K562 (cell line): ENCODE data around the gene SRCAP. TPM values are rescaled to one million over a fixed set of nuclear protein-coding genes. Genes with fewer than 3 reads are reported as not detected.
A peak's percentile ranks its signal among the peaks of the same experiment; 100 is the strongest.

Experiments
- BRD4 ChIP-seq: fragments of 200-600 bp; sonication (generic); IDR thresholded peaks from 2 replicates; pipeline ENCODE4 v1.6.1; 2017; ENCODE audit warnings: inconsistent platforms
- CBFB ChIP-seq: sonication (generic); formaldehyde crosslinking; IDR thresholded peaks from 2 replicates; pipeline ENCODE4 v1.4.0; 2020; ENCODE audit warnings: mild to moderate bottlenecking, missing genetic modification reagents
- E2F5 ChIP-seq: sonication (generic); formaldehyde crosslinking; IDR thresholded peaks from 2 replicates; pipeline ENCODE4 v1.8.0; 2022; ENCODE audit warnings: mild to moderate bottlenecking, missing genetic modification reagents
- FOXM1 ChIP-seq, 2 experiments: fragments of 450-650 bp in 1 of 2; sonication (generic) in 1 of 2; formaldehyde crosslinking in 1 of 2; IDR thresholded peaks; 2 replicates each; pipeline versions ENCODE4 v1.6.1 to v1.9.0; 2017 to 2022; ENCODE audit warnings: low read depth in 2 of 2, mild to moderate bottlenecking in 2 of 2, missing genetic modification reagents in 1 of 2, moderate library complexity in 1 of 2
- HMGN3 ChIP-seq: IDR thresholded peaks from 2 replicates; pipeline ENCODE4 v1.6.1; 2011; ENCODE audit warnings: borderline replicate concordance, low read depth, mild to moderate bottlenecking, mixed read lengths, low read length; ENCODE audit not compliant: insufficient read length; ENCODE audit errors: extremely low read depth
- HNRNPL ChIP-seq: fragments of 200-400 bp; formaldehyde crosslinking; IDR thresholded peaks from 2 replicates; pipeline ENCODE4 v1.6.1; 2017; ENCODE audit warnings: low read depth, mild to moderate bottlenecking, low read length
- LARP7 ChIP-seq: fragments of 450-650 bp; IDR thresholded peaks from 2 replicates; pipeline ENCODE4 v1.6.1; 2016
- MTA3 ChIP-seq: fragments of 450-650 bp; formaldehyde crosslinking; IDR thresholded peaks from 2 replicates; pipeline ENCODE4 v1.6.1; 2017; ENCODE audit warnings: mild to moderate bottlenecking, borderline replicate concordance
- NEUROD1 ChIP-seq: fragments of 150-350 bp; IDR thresholded peaks from 2 replicates; pipeline ENCODE4 v1.6.1; 2014; ENCODE audit warnings: borderline replicate concordance, low read length, low read depth; ENCODE audit not compliant: partially characterized antibody
- NFIC ChIP-seq: fragments of 450-650 bp; IDR thresholded peaks from 2 replicates; pipeline ENCODE4 v1.6.1; 2017; ENCODE audit warnings: mild to moderate bottlenecking, inconsistent platforms
- POLR2G ChIP-seq: fragments of 200-400 bp; formaldehyde crosslinking; IDR thresholded peaks from 2 replicates; pipeline ENCODE4 v1.6.1; 2017; ENCODE audit warnings: low read depth, mild to moderate bottlenecking, antibody characterized with exemption, low read length, moderate library complexity
- SMARCC2 ChIP-seq: fragments of 450-650 bp; IDR thresholded peaks from 2 replicates; pipeline ENCODE4 v1.6.1; 2017; ENCODE audit warnings: antibody characterized with exemption, moderate library complexity, mild to moderate bottlenecking, low read depth
- STAT6 ChIP-seq: sonication (generic); formaldehyde crosslinking; IDR thresholded peaks from 2 replicates; pipeline ENCODE4 v1.8.1; 2023; ENCODE audit warnings: mild to moderate bottlenecking, missing genetic modification reagents
- ZNF133 ChIP-seq: fragments of 250-450 bp; sonication (Bioruptor Pico); IDR thresholded peaks from 2 replicates; pipeline ENCODE4 v1.4.0; 2020; ENCODE audit warnings: mild to moderate bottlenecking
- ZNF57 ChIP-seq: fragments of 450-650 bp; formaldehyde crosslinking; IDR thresholded peaks from 2 replicates; pipeline ENCODE4 v1.4.0; 2020; ENCODE audit warnings: mild to moderate bottlenecking, moderate library complexity
- ZNF589 ChIP-seq: fragments of 200-800 bp; sonication (Bioruptor generic); IDR thresholded peaks from 2 replicates; pipeline ENCODE4 v1.6.1; 2016; ENCODE audit warnings: low read depth, missing genetic modification characterization, missing compliant biosample characterization
- ZNF764 ChIP-seq: fragments of 250-450 bp; sonication (Bioruptor Pico); IDR thresholded peaks from 2 replicates; pipeline ENCODE4 v1.4.0; 2020; ENCODE audit warnings: low read depth, mild to moderate bottlenecking, moderate library complexity
- polyA plus RNA-seq, 8 experiments: library from polyadenylated mRNA; depleted of rRNA in 4 of 8; stranded (reverse) in 5 of 8; unstranded in 3 of 8; fragments of >200 nt; fragmentation: Nextera tagmentation in 2 of 8; fragmentation: Illumina TruSeq in 1 of 8; extraction: Ambion mirVana in 2 of 8; extraction: Trizol in 1 of 8; gene quantifications; 2 replicates each; pipeline versions ENCODE4 v1.2.1 to v1.2.3, GENCODE V29; 2011 to 2014; ENCODE audit warnings: inconsistent platforms in 1 of 8, missing spikeins in 1 of 8
- total RNA-seq, 7 experiments: library from RNA; depleted of rRNA in 6 of 7; stranded (reverse); fragments of >200 nt in 6 of 7; fragmentation: Illumina TruSeq in 2 of 7; extraction: Trizol in 2 of 7; gene quantifications; 2 replicates each; pipeline versions ENCODE4 v1.2.1 to v1.2.3, GENCODE V29; 2011 to 2021; ENCODE audit warnings: low replicate concordance in 1 of 7
- TF ChIP-seq, protein P1 (sequence below), 2 experiments: fragments of 250-450 bp in 1 of 2; fragments of 450-650 bp in 1 of 2; sonication (Bioruptor Pico) in 1 of 2; IDR thresholded peaks; 2 replicates each; pipeline versions ENCODE4 v1.6.1 to v1.8.0; 2016 to 2021; ENCODE audit warnings: mild to moderate bottlenecking in 2 of 2, moderate library complexity in 2 of 2, missing compliant biosample characterization in 1 of 2, missing genetic modification characterization in 1 of 2
- TF ChIP-seq, protein P2 (sequence below), 3 experiments: IDR thresholded peaks in 2 of 3; conservative IDR thresholded peaks in 1 of 3; 2 replicates each; pipeline ENCODE4 v1.5.1; 2011 to 2012; ENCODE audit warnings: low read length in 3 of 3, mild to moderate bottlenecking in 3 of 3, control low read depth in 2 of 3, improper control_type of control experiment in 1 of 3, inconsistent platforms in 1 of 3, low read depth in 1 of 3, mixed read lengths in 1 of 3, moderate library complexity in 1 of 3; ENCODE audit not compliant: insufficient read depth in 2 of 3

The SRCAP gene
- total and polyA plus RNA-seq, 9 of the 15 experiments (the other 6 are each of a cell fraction or from before 2014, with no cell fraction given), result 0.21 to 62.6 (median 5.8) TPM

DNA sequence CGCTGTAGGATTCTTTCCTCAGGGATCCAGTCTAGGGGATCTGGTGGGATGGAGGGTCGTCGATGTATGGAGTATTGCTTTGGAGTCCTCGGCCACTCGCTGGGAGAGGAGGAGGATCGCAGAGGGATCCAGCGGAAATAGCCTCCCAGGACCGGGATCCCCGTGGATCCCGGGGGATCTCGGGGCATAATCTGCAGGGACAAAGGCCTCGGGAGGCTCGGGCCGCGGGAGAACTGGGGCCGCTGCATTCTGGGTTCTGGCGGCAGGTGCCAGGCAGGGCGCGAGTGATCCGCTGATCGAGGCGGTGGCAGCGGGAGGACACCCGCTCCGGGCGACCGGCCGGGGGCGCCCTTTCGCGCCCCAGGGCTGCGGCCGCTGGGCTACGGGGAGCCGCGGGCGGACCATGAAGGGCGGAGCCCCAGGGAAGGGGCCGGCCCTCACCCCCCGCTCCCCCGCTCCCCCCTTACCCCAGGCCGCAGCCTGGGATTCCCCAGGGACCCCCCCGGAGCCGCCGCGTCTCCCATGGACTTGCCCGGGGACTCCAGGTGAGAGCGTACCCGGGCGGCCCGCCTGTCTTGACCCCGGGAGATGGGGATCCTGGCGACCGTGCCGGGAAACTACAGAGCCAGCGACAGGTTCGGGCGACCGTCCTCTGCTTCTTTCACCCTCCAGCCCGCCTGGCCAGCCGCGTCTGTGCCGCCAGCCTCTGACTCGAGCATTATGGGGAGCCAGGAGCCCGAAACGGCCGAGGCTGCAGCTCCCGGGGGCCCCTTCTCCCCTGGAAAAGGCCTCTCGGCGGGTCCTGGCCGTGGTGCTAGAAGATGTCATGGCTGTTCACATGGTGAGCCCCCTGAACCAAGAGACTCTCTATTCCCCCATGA lies 47.6 kb upstream of the SRCAP start (continued):
- TF ChIP-seq LARP7 (peak; percentile 71; the same call in 1 of the 2 replicates), BRD4 (no peak), STAT6 (CRISPR knock-in tag) (no peak), ZNF133 (CRISPR knock-in tag) (no peak), POLR2G (peak; percentile 80), ZNF57 (CRISPR knock-in tag) (no peak), FOXM1 (IDR thresholded peaks at IDR 0.05; ENCODE audit: low read depth) (no peak), FOXM1 (CRISPR knock-in tag; IDR thresholded peaks at IDR 0.05; ENCODE audit: low read depth) (no peak), SMARCC2 (peak; percentile 21; the same call in 1 of the 2 replicates), ZNF589 (CRISPR knock-in tag) (peak; percentile 1; the same call in 1 of the 2 replicates), NEUROD1 (no peak), MTA3 (peak; percentile 56), E2F5 (CRISPR knock-in tag) (0 out of 2 replicates have a peak, but pooled peaks have one; percentile 39), HMGN3 (peak; percentile 56), CBFB (CRISPR knock-in tag) (no peak), HNRNPL (peak; percentile 91), ZNF764 (CRISPR knock-in tag) (0 out of 2 replicates have a peak, but pooled peaks have one; percentile 43), NFIC (peak; percentile 26; the same call in 1 of the 2 replicates)
- TF ChIP-seq, protein P1, sequence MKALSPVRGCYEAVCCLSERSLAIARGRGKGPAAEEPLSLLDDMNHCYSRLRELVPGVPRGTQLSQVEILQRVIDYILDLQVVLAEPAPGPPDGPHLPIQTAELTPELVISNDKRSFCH (CRISPR knock-in tag; IDR thresholded peaks at IDR 0.05), result no peak
- TF ChIP-seq, protein P1 (tag; IDR thresholded peaks at IDR 0.05), result peak; percentile 16; the same call in 1 of the 2 replicates
- TF ChIP-seq, protein P2, sequence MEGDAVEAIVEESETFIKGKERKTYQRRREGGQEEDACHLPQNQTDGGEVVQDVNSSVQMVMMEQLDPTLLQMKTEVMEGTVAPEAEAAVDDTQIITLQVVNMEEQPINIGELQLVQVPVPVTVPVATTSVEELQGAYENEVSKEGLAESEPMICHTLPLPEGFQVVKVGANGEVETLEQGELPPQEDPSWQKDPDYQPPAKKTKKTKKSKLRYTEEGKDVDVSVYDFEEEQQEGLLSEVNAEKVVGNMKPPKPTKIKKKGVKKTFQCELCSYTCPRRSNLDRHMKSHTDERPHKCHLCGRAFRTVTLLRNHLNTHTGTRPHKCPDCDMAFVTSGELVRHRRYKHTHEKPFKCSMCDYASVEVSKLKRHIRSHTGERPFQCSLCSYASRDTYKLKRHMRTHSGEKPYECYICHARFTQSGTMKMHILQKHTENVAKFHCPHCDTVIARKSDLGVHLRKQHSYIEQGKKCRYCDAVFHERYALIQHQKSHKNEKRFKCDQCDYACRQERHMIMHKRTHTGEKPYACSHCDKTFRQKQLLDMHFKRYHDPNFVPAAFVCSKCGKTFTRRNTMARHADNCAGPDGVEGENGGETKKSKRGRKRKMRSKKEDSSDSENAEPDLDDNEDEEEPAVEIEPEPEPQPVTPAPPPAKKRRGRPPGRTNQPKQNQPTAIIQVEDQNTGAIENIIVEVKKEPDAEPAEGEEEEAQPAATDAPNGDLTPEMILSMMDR (IDR thresholded peaks at IDR 0.05 in 2 of 3, conservative IDR thresholded peaks at IDR 0.05 in 1 of 3; ENCODE audit: insufficient read depth in 2 of 3, low read depth in 1 of 3, low read length in 3 of 3), result peak; percentile 76 to 90 (median 76)
